AG09309 (cell line): ENCODE measurements around the gene WDR33.

ENCODE experiments used
- DNase-seq: peaks from one replicate; pipeline ENCODE4 v3.0.0-alpha.2; 2010; ENCODE audit warnings: low read depth
- H3K4me3 ChIP-seq: 2 replicates; pipeline ENCODE4 v1.5.1; 2011; ENCODE audit warnings: mild to moderate bottlenecking, low read depth, low read length, moderate library complexity; ENCODE audit not compliant: control insufficient read depth
- TF ChIP-seq, protein P1 (sequence below): IDR thresholded peaks from 2 replicates; pipeline ENCODE4 v1.5.1; 2011; ENCODE audit warnings: mild to moderate bottlenecking, low read depth, low read length, inconsistent platforms; ENCODE audit not compliant: insufficient read depth, control insufficient read depth; ENCODE audit errors: missing control alignments

Gene WDR33

DNA sequence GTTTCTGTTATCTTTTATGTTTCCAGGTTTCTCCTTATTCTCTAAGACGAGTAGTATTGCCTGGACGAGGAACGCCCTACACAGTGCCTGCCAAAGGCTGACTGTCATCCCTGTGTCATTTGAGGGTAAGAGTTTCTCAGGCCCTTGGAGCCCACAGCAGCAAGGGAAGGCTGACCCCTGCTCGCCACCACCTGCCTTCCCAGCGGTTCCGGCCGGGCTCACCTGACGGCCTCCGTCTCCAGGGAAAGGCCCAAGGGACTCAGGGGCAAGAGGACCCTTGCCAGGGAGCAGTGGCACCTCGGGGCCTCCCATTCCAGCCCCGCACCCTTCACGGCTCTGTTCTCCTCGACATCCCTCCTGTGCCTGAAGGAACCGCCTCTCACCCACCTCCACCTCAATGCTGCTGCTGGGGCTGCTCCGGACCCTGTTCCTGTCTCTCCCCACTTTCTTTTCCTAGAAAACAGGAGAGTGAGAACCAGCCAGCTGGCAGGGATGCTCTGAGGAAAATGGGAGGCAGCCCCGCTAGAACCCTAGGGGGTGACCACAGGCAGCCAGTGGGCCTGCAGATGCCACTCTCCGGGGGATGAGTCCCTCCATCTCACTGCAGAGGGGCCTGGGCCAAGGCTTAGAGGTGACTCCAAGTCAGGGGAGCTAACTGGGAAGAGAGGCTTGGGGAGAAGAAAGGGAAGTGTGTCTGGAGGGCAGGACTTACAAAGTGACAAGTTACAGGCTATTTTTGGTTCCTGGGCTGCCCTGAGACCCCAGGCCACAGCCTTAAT, 137.5 kb downstream of the WDR33 start:
- no peak overlapping the region for H3K4me3 ChIP-seq
- no peak for DNase-seq
- TF ChIP-seq, protein P1, sequence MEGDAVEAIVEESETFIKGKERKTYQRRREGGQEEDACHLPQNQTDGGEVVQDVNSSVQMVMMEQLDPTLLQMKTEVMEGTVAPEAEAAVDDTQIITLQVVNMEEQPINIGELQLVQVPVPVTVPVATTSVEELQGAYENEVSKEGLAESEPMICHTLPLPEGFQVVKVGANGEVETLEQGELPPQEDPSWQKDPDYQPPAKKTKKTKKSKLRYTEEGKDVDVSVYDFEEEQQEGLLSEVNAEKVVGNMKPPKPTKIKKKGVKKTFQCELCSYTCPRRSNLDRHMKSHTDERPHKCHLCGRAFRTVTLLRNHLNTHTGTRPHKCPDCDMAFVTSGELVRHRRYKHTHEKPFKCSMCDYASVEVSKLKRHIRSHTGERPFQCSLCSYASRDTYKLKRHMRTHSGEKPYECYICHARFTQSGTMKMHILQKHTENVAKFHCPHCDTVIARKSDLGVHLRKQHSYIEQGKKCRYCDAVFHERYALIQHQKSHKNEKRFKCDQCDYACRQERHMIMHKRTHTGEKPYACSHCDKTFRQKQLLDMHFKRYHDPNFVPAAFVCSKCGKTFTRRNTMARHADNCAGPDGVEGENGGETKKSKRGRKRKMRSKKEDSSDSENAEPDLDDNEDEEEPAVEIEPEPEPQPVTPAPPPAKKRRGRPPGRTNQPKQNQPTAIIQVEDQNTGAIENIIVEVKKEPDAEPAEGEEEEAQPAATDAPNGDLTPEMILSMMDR: no peak

DNA sequence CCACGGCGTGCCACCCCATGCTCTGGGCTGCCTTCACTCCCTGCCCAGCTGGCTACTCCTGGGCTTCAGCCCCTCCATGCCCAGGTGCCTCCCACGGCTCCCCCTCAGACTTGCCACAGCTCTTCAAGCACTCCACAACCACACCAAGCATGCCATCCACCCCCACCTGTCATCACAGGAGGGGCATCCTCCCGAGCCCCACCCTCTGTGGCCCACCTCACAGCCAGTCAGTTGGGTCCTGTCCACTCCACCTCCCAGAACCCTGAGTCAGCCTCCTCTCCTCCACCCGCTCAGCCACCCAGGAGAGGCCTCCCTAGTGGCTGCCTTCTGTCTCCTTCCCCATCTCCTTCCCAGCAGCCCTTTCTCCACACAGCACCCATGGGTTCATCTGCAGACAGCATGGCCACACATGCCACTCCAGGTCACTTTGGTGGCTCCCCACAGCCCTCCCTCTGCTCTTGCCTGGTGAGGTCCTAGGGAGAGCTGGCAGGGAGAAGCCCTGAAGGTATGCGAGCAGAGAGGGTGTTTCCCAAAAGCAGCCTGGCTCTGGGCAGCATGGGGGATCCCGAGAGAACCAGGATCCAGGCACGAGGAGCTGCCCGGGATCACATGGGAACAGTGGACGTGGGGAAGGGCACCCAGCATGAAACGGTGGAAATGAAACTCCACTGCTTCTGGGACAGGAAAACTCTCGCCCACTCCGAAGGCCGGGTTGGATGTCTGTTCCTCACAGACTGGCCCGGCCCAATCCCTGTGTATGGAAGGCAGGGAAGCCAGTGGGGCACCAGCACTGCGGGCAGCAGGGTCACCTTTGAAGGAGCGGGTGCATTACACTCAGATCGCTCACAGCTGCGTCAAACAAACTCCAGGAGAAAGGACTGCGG, 138.4 kb downstream of the WDR33 start:
- no peak for DNase-seq
- no peak overlapping the region for H3K4me3 ChIP-seq
- TF ChIP-seq, protein P1: no peak

- no peak overlapping the region for H3K4me3 ChIP-seq
- DNase-seq: no peak
- TF ChIP-seq, protein P1: no peak
These were observed 139.2 kb downstream of the WDR33 start for GRCh38 chr2:127671557-127672302.

DNA sequence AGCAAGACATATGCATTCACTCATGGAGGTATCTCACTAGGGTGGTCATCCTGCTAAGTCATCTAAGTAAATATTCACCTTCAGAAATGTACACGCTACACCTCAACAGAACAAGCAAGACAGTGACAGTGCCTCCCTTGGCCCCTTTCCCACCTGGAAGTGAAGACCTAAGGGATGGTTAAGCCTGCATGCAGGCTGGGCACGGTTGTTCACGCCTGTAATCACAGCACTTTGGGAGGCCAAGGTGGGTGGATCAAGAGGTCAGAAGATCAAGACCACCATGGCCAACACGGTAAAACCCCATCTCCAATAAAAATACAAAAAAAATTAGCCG, 140.0 kb downstream of the WDR33 start:
- TF ChIP-seq, protein P1: no peak
- H3K4me3 ChIP-seq: no peak overlapping the region
- DNase-seq: no peak

GRCh38 chr2:127670055-127670956, 140.7 kb downstream of the WDR33 start:
- H3K4me3 ChIP-seq: no peak overlapping the region
- no peak for DNase-seq
- TF ChIP-seq, protein P1: no peak

- DNase-seq: no peak
- TF ChIP-seq, protein P1: no peak
- H3K4me3 ChIP-seq: no peak overlapping the region
These were observed 141.9 kb downstream of the WDR33 start for GRCh38 chr2:127669056-127669455.
